ENCODE data around the gene USH2A.

- TF ChIP-seq, protein P1, sequence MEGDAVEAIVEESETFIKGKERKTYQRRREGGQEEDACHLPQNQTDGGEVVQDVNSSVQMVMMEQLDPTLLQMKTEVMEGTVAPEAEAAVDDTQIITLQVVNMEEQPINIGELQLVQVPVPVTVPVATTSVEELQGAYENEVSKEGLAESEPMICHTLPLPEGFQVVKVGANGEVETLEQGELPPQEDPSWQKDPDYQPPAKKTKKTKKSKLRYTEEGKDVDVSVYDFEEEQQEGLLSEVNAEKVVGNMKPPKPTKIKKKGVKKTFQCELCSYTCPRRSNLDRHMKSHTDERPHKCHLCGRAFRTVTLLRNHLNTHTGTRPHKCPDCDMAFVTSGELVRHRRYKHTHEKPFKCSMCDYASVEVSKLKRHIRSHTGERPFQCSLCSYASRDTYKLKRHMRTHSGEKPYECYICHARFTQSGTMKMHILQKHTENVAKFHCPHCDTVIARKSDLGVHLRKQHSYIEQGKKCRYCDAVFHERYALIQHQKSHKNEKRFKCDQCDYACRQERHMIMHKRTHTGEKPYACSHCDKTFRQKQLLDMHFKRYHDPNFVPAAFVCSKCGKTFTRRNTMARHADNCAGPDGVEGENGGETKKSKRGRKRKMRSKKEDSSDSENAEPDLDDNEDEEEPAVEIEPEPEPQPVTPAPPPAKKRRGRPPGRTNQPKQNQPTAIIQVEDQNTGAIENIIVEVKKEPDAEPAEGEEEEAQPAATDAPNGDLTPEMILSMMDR (IDR thresholded peaks at IDR 0.05 in 2 of 3, conservative IDR thresholded peaks at IDR 0.05 in 1 of 3; ENCODE audit: borderline replicate concordance in 1 of 3, insufficient read depth in 1 of 3, low read depth in 2 of 3, low read length in 2 of 3) = no peak
- TF ChIP-seq ATF3 (IDR thresholded peaks at IDR 0.05) = no peak
- TF ChIP-seq SRF (IDR thresholded peaks at IDR 0.05; ENCODE audit: low read depth) = no peak
- no peak for TF ChIP-seq ZFX (IDR thresholded peaks at IDR 0.05)
- TF ChIP-seq YY1 (IDR thresholded peaks at IDR 0.05; ENCODE audit: extremely low read depth, insufficient replicate concordance, low read depth, low read length) = no peak
- TF ChIP-seq ZNF274 (IDR thresholded peaks at IDR 0.05; ENCODE audit: low read depth, low read length) = no peak
- no peak for TF ChIP-seq JUND (IDR thresholded peaks at IDR 0.05)
Observed at GRCh38 chr1:216049741-216050430, 373.4 kb downstream of the USH2A start.

Measured in HCT116 (cell line).